Stimulated activated CD8-positive, alpha-beta memory T cell treated with anti-CD3 and anti-CD28 coated beads, Interleukin-12 subunit alpha, Interleukin-12 subunit beta, amount 100 ng/mL, for 24 hours (primary cell): ENCODE data around the gene MCEE.
A peak's percentile ranks its signal among the peaks of the same experiment; 100 is the strongest.
"Not testable (repeated sequence)": the region's sequence is repeated elsewhere in the genome, so short reads cannot be mapped to it uniquely, and the experiment has no call there.

Source experiments
- DNase-seq: peaks from one replicate; pipeline ENCODE4 v3.0.0-alpha.2; 2020; ENCODE audit errors: extremely low read depth

MCEE gene

GRCh38 chr2:71130152-71130904 lies at the start of gene MCEE, which contains the start of gene MPHOSPH10:
Gene MCEE, minus strand, starts transcription at chr2:71130229. Its CDS starts 10 bp downstream, at chr2:71130219.
Gene MPHOSPH10, plus strand, starts transcription at chr2:71130634. Its CDS starts 32 bp downstream, at chr2:71130666.
- peak; percentile 72 for DNase-seq

GRCh38 chr2:71178836-71179235 lies 48.8 kb upstream of the MCEE start:
- not testable (repeated sequence) for DNase-seq

- no peak for DNase-seq
These were observed 44.2 kb upstream of the MCEE start for GRCh38 chr2:71174207-71174606.

GRCh38 chr2:71173096-71173495 lies 43.1 kb upstream of the MCEE start:
- DNase-seq: no peak

GRCh38 chr2:71166812-71167211 lies 36.8 kb upstream of the MCEE start:
- no peak for DNase-seq

- peak; percentile 28 for DNase-seq
These were observed 27.2 kb upstream of the MCEE start for GRCh38 chr2:71157124-71157793.

- DNase-seq: no peak
These were observed 26.5 kb upstream of the MCEE start for GRCh38 chr2:71156573-71156972.

GRCh38 chr2:71155846-71156245 lies 25.8 kb upstream of the MCEE start:
- no peak for DNase-seq

GRCh38 chr2:71154798-71155197 lies 24.8 kb upstream of the MCEE start:
- DNase-seq: no peak

GRCh38 chr2:71154279-71154678 lies 24.2 kb upstream of the MCEE start:
- DNase-seq: no peak

GRCh38 chr2:71153585-71154224 lies 23.7 kb upstream of the MCEE start:
- no peak for DNase-seq

- no peak for DNase-seq
These were observed 21.6 kb upstream of the MCEE start for GRCh38 chr2:71151620-71152019.

GRCh38 chr2:71150082-71150816 lies 20.2 kb upstream of the MCEE start:
- DNase-seq: no peak

GRCh38 chr2:71148506-71149063 lies 18.6 kb upstream of the MCEE start:
- no peak for DNase-seq

GRCh38 chr2:71143782-71144181 lies 13.8 kb upstream of the MCEE start:
- no peak for DNase-seq

GRCh38 chr2:71136174-71136573 lies 6.1 kb upstream of the MCEE start:
- DNase-seq: no peak

GRCh38 chr2:71133603-71134002 lies 3.6 kb upstream of the MCEE start:
- DNase-seq: no peak

GRCh38 chr2:71131387-71132166 lies 1.5 kb upstream of the MCEE start:
- not testable (repeated sequence) for DNase-seq

- no peak for DNase-seq
These were observed 846 bp upstream of the MCEE start for GRCh38 chr2:71130905-71131244.

GRCh38 chr2:71129902-71130151 lies 202 bp downstream of the MCEE start:
- no peak for DNase-seq
